Mucosa of gallbladder (tissue), 1 donor: ENCODE data around the gene PDRG1. TPM values are rescaled to one million over a fixed set of nuclear protein-coding genes. Genes with fewer than 3 reads are reported as not detected.
"Not testable (repeated sequence)": the region's sequence is repeated elsewhere in the genome, so short reads cannot be mapped to it uniquely, and the experiment has no call there.

Experiments used
- DNase-seq: peaks from one replicate; pipeline ENCODE4 v3.0.0-alpha.2; 2020; ENCODE audit warnings: low spot score
- total RNA-seq: library from RNA; stranded (reverse); gene quantifications from one replicate; pipeline ENCODE4 v1.2.1, GENCODE V29; 2021
- donor health status: DM: no; HTN: no; CAD: no.

PDRG1 gene
- total RNA-seq, 1 donor from 2014 or later, result 12.1 TPM

DNA sequence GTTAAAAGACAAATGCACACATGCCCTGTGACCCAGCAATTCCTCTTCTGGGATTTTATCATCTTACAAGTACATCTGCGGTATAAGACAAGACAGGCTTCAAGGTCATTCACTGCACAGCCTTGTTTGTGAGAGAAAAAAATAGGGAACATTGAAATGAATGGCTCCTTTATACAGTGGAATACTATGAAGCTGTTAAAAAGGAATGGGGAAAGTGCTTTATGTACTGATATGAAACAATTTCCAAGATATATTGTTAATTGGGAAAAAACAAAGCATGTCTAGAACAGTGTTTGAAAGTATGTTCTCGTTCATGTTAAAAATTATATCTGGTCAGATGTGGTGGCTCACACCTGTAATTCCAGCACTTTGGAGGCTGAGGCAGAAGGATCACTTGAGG lies 25.4 kb downstream of the PDRG1 start:
- DNase-seq, result no peak

DNA sequence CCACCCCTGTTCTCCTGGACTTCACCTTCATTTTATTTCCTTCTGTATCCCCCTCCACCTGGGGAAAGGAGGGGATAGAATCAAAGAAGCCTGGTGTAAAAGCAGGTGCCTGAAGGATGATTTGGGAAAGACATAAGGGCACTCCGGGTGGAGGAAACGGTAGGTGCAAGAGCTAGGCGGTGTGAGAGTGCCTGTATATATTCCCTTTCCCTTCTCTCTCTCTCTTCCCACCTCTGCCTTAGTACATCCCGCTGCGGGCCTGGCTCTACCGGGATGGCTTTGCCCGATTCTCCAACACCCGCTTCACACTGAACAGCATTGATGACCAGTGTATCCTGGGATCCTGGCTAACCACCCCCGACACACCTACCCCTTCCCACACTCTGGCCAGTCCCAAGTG lies 26.2 kb downstream of the PDRG1 start:
- no peak for DNase-seq

DNA sequence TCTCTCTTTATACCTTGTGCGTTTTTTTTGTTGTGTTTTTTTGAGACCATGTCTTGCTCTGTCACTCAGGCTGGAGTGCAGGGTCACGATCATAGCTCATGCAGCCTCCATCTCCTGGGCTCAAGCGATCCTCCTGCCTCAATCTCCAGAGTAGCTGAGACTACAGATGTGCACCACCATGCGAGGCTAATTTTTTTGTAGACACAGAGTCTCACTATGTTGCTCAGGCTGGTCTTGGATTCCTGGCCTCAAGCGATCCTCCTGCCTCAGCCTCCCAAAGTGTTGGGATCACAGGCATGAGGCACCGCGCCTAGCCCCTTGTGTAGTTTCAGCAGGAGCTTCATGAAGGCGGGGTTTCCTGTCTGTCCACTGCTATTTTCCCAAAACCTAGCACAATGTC lies 27.3 kb downstream of the PDRG1 start:
- no peak for DNase-seq

DNA sequence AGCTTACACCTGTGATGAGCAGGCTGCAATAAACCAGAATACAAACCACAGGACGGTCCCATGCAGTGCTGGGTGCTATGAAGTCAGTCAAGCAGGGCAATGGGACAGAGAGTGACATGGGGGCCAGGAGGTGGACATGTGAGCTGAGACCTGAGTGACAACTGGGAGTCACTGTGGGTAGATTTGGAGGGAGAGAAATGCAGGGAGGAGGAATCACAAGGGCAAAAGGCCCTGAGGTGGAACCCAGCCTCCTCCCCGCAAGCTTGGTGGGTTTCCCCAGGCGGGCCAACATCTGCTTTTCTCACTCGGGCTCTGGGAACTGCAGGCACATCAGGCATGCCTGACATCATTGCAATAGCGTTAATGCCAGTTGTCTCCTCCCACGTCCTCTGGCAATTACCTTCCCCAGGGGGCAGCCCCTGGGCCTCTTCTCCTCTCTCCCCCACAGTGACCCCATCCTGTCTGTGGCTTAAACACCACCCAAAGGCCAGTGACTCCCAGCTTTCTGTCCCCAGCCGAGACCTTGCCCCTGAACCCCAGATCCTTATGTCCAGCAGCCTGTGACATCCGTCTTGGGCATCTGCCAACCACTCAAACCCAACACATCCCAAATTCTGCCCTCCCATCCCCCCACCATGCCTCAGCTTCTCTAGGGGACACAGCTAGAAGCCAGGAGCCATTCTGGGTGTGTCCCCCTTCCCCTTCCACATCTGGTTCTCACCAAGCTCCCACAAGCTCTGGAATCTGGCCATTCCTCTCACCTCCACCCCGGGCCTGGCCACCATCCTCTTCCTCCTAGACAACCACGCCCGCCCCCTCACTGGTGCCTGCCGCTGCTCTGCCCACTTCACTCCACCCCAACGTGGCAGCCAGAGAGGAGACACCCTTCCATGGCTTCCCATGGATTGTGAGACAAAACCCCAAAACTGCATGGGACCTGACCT lies 28.2 kb downstream of the PDRG1 start:
- no peak for DNase-seq

DNA sequence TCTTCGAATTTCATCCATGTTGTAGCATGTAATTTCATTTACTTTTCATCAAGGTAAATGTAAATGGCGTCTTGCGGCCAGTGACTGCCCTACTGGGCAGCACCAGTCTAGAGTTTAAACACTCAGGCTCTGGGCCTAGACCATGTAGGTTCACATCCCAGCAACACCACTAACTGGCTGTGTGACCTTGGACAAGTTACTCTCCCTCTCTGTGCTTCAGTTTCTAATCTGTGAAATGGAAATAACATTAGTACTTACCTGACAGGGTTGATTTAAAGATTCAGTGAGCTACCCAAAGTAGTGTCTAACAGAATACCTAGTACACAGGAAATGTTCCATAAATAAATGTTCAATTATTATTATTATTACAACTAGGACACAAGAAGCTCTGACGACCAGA lies 29.3 kb downstream of the PDRG1 start:
- DNase-seq, result no peak

DNA sequence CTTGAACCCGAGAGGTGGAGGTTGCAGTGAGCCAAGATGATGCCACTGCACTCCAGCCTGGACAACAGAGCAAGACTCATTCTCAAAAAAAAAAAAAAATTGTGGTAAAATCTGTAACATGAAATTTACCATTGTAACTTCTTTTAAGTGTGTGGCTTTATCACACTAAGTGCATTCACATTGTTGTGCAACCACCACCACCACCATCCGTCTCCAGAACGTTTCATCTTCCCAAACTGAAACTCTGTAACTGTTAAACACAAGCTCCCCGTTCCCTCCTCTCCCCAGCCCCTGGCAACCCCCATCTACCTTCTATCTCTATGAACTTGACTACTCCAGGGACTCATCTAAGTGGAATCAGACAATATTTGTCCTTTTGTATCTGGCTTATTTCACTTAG lies 29.7 kb downstream of the PDRG1 start:
- no peak for DNase-seq

DNA sequence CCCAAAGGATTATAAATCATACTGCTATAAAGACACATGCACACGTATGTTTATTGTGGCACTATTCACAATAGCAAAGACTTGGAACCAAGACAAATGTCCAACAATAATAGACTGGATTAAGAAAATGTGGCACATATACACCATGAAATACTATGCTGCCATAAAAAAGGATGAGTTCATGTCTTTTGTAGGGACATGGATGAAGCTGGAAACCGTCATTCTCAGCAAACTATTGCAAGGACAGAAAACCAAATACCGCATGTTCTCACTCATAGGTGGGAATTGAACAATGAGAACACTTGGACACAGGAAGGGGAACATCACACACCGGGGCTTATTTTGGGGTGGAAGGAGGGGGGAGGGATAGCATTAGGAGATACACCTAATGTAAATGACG lies 30.4 kb downstream of the PDRG1 start:
- DNase-seq, result not testable (repeated sequence)

- no peak for DNase-seq
Observed at GRCh38 chr20:31920275-31920855, 31.5 kb downstream of the PDRG1 start.

DNA sequence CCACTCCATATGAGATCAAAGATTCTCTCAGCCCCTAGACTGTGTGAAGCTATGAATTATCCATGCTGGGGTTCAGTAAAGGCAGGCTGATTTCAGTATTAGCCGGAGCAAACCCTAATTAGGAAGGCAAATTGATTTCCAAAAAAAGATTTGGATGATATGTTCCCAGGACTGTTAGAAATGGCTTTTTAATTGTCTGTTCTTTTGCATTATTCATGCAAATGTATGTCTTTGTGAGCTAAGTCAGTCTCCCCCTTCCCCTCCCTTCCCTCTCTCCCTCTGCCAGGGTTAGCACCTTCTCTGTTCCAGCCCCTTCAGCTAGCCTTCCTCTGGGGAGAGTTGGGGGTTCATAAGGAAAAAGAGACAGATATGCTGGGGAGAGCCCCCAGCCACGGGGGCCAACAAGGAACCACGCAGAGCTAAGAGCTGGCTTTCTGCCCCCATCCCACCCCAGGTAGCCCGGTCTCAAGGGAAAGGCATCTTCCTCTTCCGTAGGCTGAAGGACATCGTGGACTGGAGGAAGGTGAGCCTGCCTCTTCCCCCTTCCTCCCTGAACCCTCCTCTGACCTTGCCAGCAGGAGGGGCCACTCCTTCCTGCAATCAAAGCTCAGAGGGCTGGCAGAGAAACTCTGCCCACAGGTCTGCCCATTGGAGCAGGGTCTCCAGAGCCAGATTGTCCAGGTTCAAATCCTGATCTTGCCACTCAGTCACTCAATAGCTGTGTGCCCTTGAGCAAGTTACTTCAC lies 32.3 kb downstream of the PDRG1 start:
- DNase-seq, result no peak

DNA sequence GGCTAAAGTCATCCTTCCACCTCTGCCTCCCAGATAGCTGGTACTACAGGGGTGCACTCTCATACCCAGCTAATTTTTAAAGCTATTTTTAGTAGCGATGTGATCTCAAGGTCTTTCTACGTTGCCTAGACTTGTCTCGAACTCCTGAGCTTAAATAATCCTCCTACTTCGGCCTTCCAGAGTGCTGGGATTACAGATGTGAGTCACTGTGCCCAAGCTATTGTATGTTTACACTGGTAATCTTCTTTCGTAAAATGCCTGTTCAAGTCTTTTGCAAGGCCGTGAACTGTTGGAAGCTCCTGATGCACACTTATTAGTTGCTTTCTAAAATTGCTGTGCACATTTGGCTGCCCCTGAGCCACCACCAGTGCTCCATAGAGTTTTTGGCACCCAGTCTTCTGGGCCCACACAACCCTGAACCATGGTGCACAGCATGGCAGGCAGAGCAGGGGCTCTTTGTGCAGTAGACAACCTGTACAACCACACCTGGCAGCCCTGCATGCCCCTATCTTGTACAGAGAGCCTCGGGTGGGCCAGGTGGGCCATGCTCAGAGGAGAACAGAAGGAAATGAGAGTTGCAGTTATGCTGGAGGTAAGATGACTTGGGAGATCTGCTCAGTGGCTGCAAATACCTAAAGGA lies 33.3 kb downstream of the PDRG1 start:
- DNase-seq, result no peak

GRCh38 chr20:31917962-31918412 lies 33.9 kb downstream of the PDRG1 start:
- DNase-seq, result not testable (repeated sequence)

- no peak for DNase-seq
Observed at GRCh38 chr20:31916708-31917107, 35.1 kb downstream of the PDRG1 start.

GRCh38 chr20:31915491-31916280 lies 36.2 kb downstream of the PDRG1 start:
- DNase-seq, result no peak

DNA sequence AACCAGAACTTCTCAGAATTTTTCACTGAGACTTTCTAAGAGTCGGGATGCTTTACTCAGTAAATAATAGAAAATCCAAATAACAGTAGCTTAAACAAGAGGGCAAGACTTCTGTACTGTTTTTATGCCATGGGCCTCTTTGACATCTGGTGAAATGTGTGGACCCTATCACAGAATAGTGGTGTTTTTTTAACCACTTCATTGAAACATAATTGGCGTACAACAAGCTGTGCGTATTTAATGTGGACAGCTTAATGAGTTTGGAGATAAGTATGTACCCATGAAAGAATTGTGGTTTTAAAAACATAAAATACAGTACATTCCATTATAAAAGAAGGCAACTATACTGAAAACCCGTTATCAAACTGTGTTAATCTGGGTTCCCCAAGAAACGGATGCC lies 37.7 kb downstream of the PDRG1 start:
- no peak for DNase-seq

DNA sequence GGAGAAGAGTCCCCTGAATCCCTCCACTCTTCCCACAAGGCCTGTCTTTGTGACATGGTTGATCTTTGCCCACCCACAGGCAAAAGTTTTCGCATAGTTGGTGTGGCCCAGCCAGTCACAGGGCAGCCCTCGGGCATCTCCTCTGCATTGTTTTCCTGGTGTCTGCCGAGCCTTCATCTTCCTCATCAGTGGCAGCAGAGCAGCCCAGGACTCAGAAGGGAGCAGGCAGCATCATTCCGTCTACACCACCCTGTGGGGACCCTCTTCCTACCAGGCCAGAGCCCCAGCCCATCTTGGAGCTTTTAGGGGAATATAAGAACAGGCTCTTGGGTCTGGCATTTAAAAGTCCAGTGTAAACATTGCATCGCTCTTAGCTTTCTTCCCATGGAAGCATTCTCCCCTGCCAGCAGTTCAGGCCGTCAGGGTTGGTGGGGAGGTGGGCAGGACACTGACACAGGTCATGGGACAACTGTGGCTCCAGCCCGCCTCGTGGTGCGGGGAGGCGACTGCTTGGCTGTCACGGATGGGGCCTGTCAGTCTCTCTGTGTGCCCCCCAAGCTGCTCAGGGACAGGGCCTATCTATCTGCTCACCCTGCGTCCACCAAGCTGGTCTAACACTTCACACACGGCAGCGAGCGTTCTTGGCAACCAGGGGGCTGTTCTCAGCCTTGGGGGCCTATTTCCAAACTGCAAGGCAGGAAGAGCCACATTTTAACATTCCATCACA lies 38.3 kb downstream of the PDRG1 start:
- no peak for DNase-seq

- DNase-seq, result no peak
Observed at GRCh38 chr20:31910071-31910803, 41.6 kb downstream of the PDRG1 start.

GRCh38 chr20:31909253-31910070 lies 42.4 kb downstream of the PDRG1 start:
- DNase-seq, result no peak

DNA sequence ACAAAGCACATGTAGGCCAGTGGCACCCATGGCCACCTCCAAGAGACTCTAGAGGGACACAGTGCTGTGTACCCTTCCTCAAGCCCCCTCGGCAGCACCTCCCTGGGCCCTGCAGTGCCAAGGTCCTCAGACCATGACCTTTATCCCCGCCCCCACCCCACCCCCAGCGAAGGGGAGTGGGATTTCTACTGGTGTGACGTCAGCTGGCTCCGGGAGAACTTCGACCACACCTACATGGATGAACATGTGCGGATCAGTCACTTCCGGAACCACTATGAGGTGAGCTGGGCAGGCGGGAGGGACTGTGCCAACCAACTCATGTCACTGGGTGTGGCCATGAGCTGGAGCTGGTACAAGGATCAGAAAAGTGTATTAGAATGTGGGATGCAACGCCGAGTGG lies 43.4 kb downstream of the PDRG1 start:
- no peak for DNase-seq

DNA sequence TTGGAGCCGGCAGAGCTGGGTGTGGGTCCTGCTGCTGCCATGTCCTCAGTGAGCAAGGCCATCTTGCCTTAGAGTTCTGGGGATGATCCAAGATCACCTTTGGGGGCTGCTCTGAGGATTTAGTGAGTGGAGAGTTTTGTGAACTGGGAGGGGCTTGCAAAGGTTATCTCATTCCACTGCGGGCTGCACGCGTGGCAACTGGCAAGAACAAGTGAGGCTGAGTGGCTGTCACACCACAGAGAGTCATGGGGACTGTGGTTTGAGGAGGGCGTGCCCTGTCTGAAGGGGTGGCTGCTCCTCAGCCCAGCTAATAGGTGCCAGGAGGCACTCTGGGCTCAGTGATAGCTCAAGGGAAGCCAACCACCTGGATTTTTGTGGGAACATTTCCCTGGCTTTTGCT lies 43.8 kb downstream of the PDRG1 start:
- DNase-seq, result no peak
